ENCODE measurements around the gene DAPK1.

DAPK1 gene

DNA sequence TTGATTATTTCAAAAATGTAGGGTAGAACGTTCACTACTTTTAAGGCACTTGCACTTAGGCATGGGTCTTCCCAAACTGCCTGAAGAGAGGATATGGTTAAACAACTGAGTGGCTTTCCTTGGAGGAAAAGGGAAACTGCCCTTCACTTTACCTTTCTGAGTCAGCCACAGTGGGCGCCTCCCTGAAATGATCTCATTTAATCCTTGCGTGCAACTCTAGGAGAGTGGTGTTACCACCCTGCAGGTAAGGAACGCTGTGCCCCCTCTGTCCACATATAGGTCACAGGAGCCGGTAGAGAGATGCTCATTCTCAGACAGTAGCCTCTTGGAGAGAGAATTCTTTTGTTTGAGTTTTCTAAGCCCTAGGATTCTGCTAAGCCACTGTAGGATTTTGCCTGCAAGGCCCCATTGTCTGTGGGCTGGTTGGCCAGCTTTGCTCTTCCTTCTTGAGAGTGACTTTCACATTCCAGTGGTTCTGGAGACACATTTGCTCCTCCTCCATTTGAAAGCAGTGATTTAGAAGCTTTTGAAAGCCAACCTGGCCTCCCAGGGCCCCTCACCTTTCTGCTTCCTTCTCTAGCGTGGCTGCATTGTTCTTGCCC lies 118.0 kb downstream of the DAPK1 start:
- FAIRE-seq, result no peak

DNA sequence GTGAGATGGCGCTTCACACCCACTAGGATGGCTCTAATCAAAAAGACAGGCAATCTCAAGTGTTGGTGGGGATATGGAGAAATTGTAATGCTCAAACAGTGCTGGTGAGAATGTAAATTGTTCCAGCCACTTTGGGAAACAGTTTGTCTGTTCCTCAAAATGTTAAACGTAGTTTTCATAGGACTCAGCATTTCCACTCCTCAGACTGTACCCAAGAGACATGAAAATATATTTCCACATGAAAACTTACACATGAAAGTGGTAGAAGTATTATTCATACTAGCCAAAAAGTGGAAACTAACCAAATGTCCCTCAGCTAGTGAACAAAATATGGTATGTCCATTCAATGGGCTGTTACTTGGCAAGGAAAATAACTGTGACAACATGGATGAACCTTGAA lies 120.6 kb downstream of the DAPK1 start:
- no peak for FAIRE-seq

DNA sequence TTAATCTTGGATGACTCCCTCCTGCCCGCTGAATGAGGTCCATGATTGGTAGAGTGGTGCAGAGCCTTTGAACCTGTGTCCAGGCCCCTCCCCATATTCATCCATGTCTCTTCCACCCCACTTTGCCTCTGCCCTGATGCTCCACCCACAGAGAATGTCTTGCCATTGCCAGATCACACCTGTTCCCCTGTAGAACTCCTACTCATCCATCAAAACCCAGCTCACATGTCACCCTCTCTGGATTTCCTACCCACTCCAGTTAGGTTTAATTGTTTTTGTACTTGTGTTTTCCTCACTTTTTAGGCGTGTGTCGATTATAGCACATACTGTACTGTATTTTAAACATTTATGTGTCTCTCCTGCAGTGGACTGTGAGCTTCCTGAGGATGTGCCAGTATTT lies 121.3 kb downstream of the DAPK1 start:
- FAIRE-seq, result no peak

DNA sequence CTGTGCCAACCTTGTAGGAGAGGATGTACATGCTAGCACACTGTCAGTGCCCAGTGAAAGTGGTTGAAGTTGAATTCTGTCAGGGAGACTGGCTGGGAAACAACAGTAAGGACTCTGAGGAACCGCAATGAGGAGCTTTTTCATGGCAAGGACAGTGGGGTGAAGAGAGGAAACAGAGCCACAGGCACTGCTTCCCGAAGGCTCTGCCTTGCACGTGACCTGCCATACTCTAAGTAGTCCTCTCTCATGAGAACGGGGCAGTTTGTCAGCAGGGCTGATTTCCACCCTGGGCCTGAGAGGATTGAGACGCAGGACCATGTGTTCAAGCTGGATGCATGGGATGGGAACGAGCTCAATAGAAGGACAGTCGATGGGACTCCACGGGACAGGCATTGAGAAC lies 121.7 kb downstream of the DAPK1 start:
- FAIRE-seq, result no peak

DNA sequence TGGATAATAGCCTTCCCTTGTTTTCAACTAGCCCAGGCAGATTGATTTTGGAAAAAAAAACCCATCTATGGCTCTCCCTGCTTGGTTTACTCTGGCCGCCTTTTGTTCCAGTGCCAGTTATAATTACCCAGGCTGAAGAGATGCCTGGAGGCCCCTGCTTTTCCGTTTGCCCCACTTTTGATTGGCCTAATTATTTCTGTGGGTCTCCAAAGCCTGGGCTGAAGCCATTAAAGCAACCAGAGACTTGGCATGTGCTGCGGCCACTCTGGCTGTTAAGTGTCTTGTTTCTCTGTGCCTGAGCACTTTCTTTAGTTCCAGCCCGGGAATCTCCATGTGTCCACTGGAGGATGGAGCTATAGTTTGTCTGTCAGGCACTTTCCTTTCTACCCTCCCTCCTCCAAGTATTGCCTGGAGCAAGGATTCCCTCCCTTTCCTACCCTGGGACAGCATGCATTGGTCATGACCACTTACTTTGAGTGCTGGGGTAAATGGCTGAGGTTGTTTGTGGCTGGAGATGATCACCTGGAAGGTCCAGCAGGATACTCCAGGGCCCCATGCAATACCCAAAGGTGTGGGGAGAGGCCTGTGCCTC lies 123.2 kb downstream of the DAPK1 start:
- no peak for FAIRE-seq

DNA sequence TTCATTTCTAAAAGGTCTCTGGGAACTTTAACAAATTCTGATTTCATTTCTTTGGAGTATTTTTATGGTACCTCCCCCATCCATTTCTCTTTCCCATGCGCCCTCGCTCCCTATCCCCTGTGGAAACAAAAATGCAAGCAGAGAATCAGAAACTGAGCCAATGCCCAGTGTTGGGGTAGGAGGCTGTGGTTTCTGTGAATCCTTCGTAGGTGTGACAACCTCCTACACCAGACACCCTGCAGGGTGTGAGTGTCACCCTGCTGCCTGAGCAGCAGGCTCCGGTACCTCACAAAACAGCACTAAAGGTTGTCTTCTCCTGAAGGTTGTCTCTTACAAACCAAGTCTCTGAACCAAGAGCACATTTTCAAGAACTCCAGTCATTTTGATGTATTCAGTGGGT lies 124.4 kb downstream of the DAPK1 start:
- no peak for FAIRE-seq

DNA sequence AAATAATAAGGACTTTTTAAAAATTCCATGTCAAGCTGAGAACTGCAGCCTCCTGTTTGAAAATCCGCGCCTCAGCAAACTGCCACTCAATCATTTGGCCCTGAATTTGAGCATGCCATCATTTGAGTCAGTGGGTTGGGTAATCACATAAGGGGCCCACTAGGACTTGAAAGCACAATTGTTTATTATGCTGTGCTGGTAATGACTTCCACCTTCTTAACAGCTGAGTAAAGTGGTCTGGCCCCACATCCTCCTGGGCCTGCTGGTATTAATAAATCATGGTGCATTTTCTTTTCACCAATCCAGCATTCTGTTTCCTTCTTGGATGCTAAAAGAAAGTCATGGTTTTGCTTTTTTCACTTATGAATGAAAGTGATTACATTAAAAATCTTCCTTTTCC lies 125.3 kb downstream of the DAPK1 start:
- FAIRE-seq, result no peak

DNA sequence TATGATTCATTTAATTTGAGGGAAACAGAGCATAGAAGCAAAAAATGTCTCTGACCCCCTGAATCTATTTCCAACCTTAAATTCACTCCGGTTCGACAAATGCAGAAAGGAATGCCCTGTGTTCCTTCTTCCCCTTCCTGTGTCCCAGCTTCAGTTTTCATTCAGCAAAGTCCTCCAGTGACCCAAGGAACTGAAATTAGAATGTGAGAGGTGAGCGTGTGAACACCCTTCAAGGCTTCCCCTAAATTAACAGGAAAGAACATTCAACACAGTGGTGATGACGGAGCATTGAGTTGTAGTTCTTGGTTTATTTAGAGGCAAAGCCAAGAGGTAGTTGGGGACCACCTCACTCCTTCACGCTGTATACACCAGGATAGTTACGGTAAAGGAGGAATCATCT lies 130.7 kb downstream of the DAPK1 start:
- no peak for FAIRE-seq

DNA sequence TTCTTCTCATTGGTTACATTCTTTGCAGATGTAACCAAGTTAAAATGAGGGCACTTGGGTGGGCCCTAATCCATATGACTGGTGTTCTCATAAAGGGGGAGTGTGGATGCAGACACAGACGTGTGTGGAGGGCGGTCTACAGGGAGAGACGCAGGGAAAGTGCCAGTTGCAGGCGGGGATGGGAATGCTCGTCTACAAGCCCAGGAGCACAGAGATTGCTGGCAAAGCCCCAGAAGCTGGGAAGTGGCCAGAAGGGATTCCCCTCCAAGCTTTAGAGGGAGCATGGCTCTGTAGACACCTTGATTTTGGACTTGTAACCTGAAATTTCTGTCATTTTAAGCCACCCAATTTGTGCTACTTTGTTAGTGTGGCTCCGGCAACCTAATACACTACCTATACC lies 131.4 kb downstream of the DAPK1 start:
- no peak for FAIRE-seq

DNA sequence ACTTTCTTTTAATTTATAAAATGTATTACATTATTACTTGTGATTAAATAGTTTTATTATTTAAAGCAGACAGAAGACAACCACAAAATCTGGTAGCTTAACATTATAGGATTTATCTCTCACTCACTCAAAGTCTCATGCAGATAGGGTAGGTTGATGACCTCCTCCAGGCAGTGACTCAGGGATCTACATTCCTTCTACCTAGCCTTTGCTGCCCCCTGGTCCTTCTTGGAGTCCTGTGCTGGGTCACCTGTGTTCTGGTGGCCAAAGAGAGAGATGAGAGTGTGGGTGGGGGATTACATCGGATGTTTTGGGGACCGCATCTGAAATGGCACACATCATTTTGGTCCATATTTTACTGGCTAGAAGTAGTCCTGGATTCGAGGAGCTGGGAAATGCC lies 132.6 kb downstream of the DAPK1 start:
- FAIRE-seq, result no peak

DNA sequence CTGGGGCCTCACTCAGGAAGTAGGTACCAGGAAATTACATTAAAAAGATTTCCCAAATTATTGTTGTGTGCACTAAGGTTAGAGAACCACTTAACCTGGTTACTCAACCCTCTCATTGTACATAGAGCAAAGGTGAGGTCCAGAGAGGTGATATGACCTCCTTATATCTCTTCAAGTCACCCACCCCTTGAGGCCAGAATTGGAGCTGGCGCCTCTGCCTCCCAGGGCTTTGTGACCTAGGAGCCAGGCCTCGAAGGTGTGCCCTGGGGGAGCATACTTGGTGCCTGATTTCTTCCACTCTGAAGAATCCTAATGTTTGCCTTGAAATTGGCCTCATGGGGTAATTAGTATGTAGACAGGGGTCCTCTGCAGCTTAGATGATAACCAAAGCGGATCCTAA lies 133.2 kb downstream of the DAPK1 start:
- no peak for FAIRE-seq

DNA sequence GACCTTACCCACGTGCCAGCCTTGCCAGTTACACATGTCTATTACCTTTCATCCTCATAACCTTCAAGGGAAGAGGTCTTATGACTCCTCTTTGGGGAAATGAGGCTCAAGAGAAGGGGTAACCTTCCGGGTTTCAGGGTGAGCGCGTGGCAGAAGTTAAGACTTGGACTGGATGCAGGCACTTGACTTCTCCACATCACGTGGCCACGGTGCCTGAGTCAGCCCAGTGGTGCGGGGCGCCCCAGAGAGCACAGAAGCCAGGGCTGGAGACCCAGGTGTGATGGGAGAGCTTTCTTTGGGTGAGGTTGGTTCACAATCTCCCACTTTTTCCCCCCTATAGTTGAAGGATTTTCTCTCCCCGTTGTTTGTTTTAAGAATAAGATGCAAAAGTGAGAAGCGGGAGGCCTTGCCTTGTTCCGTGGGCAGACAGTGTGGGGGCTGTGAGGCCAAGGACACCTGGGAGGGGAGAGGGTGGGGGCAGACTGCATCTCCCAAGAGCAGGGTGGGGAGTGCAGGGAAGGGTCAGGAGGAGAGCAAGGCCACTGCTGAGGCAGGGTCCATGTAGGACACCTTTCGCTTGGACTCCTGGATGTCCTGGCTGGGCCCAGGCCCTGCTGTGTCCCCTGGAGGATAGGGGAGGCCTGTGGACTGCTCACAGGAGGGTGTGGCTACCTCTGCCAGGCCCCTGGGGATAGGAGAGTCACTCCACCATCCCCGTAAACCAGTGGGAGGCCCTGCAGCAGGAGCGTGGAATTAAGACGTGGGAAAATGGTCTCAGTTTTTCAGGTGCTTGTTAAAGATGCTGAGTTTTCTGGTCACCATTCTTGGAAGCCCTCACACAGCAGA lies 138.2 kb downstream of the DAPK1 start:
- FAIRE-seq, result no peak

DNA sequence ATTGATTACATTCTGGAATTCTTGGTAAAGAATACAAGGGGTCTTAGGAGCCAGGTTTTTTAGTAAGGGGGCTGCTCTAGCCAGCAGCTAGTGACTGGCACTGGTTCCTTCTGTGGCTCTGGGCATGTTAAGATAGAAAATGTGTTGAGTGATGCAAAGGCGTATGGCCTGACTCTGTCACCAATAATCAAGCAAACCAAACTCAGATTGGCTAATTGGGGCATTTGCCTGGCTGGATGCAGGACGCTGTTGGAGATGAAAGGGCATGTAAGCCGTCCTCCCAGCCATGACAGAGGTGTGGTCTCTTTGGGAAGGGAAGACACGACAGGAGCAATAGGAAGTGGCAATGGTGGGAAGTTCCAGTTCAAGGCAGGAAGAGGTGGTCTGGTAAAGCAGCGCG lies 140.6 kb downstream of the DAPK1 start:
- FAIRE-seq, result no peak

DNA sequence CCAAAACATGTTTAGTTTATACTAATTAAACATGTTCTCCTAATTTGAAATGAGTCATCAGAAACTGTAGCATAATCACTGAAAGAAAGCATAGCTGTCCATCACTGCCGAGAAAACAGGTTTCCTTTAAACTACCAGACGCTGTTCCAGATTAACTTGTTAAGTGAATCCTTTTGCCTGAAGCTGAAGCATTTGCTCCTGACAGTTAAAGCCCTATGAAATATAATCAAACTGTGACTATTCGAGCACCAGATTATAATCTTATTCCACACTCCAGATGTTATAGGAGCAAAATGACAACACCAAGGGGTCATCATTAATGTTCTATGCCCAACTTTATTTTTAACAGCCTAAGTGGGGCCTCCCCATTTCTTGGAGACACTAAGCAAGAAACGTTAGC lies 142.3 kb downstream of the DAPK1 start:
- no peak for FAIRE-seq

DNA sequence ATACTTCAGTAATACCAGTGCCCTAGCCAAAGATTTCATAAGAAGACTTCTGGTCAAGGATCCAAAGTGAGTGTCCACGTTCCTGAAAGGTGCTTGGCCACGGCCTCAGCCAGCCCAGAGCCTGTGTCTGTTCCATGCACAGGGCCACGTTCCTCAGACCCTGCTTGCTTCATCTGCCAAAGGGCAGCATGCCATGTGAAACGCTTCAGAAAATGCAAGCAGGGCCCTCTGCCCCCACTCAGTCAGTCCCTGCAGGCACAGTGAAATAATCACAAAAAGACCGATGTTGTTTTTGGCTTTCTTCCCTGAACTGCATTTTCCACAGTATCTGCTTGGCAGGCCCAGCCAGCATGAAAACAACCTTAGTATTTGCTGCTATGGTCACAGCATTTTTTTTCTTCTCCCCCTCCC lies 142.7 kb downstream of the DAPK1 start:
- no peak for FAIRE-seq

DNA sequence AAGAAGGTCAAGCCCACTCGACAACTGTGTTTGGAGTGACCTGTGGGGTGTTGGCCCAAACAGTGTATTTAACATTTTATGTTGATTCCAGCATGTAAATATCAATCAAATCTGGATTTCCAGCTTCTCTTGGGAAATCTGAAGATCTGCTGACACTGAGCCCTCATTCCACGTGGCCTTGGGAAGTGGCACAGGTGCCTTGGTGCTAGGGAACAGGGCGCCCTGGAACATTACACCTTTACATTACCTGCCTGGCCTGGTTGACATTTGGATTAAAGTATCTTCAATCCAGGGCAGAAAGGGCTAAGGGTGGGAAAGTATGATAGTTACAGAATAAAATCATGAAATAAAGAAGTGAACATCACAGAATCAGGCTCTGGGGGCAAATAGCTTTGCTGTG lies 143.4 kb downstream of the DAPK1 start:
- no peak for FAIRE-seq

DNA sequence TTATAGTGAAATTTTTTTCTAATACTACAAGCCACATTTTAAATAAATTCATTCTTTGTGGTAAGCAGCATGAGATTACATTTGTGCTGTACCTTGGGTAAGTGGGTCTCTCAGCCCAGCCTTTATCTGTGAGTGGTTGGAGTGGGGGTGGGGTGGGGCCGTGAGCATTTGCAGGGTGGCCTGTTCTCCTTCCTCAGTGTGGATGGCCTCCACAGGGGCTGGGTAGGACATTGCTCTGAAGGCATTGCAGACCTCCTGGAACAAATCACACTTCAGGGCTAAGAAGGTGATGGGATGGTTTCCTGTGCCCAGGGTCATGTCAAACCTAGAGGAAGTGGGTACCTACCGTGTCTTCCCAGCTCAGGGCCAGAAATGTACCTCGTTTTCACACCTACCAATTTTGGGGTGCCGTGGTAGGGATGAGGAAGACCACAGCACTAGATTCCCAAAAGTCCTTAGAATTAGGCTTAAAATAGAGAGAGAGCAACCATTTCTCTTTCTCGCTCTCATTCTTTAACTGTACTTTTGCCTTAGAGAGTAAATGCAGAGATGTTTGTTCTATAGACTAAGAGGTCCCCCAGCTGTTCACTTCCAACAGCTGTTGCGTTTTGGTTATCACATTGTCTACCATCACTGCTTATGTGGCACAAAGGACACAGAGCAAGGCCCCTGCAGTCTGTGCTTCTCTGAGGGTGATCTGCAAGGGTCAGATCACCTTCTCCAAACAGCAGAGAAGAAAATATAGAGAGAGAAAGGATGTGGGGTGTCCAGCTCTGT lies 144.9 kb downstream of the DAPK1 start:
- no peak for FAIRE-seq

DNA sequence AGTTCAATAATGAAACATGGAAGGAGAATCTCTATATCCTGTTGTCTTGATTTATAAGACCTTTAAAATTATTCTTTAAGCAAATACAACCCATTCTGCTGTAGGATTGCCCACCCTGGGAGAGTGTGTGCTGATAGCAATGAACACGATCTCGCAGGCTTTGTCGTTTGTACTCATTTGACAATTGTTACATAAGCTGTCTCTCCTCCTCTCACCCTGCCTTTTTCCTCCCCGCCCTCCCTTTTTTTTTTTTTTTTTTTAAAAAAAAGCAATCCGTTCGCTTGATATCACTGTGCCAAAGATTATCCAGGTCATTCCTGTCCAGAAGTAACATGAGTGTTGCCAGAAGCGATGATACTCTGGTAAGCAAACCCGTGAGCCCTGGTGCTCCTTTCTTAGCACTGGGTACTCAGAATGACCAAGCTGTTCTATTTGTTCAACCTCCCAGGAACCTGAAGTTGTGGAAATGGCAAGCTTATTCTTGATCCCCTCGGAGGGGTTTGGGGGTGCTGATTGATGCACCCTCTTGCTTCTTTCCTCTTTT lies 145.5 kb downstream of the DAPK1 start:
- FAIRE-seq, result no peak

DNA sequence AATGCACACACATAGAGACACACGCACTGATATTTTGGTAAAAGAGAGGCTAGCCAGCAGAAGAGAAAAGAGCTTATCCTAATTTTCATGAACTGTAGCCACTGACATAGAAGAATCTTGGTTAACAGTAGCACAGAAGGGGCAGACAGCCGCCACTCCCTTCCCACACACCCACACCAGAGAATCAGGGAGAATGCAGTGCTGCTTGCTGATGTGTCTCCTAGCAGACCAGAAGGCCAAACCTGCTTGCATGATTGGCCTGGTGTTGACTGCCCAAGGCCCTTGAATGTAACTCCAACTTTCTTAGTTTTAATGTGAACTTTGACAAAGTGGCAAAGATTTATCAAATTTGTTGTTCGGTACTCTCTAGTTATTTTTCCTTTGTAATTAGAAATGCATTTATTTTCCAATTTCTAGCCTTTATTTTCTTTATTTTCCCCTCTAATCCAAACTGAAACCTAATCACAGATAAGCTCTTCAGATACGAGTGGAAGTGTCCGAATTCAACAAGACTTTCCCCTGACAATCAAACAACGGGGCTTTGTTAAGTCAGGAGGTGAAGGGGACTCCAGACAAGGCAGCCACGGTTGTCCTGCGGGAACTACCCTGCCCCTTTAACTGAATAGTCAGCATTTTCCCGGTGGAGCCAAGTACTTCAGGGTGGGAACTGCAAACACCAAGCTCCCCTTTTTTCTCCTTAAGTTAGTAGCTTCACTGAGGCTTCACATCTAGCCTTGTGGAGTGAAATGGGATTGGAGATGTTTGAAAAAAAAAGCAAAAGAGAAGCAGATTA lies 146.3 kb downstream of the DAPK1 start:
- FAIRE-seq, result no peak

DNA sequence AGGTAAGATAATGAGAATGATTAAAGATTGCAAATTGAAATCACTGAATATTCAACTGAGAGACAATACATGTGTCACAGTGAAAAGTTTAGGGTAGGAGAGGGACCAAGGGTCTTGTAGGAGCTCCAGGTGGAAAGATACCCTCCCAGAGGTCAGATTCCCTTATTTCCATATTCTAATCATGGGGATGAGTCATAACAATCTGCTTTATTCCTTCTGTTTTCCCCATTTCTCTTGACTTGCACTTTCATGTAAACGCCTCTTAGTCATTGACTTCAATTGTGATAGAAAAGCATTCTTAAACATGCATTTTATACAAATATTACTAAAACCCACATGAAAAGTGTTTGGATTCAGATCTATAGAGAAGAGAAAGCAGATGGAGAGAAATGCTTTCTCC lies 147.0 kb downstream of the DAPK1 start:
- no peak for FAIRE-seq

DNA sequence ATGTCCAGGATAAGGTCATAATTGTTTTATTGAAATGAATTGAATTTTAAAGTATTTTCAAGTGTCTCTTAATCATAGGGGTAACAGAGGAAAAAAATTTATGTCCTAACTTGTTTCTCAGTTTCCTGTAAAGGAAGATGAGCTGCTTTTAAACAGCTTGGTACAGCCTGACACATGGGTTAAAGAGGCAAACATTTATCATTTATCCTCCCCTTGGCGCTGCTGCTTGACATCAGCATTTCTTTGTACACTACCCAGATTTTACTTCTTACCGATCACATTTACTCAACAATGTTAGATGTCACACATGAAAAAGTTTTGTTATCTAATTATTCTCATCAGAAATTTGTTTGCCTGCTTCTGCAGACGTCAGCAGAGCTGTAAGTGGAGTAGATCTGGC lies 148.9 kb downstream of the DAPK1 start:
- FAIRE-seq, result no peak

DNA sequence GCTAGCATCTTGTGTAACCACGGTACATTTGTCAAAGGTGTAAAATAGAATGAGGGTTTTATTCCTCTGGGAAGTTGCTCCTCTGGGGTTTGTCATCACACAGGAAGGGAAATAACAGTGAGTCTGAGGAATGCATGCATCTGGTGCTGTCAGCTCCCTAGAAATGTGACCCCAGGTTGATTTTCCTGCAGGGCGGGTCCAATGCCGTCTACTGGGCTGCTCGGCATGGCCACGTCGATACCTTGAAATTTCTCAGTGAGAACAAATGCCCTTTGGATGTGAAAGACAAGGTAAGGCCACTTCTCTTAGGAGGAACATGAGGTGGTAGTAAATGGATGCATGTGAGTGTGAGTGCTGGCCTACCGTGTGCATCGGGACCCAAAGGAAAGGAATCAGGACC lies 149.4 kb downstream of the DAPK1 start:
- FAIRE-seq, result no peak
